ENCODE data around the gene ATXN1.

DNA sequence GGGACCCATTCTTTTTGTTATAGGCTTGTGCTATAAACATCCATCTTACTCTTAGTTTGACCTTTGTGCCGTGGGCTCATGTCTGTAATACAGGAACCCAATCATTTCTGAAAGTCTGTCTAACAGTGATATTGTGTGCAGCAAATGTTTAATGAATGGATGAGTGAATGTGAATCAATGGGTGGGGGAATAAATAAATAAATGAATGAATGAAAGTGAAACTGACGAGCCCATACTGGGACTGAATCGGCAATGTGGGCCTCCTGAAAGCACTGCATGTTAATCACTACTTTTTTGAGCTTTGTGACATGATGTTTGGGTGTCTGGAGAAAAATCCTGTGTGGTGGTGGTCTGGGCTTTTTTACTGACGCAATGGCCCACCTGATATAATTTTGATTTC lies 347.9 kb downstream of the ATXN1 start:
- TF ChIP-seq POLR2A (IDR thresholded peaks at IDR 0.05), result no peak
- TF ChIP-seq, protein P1, sequence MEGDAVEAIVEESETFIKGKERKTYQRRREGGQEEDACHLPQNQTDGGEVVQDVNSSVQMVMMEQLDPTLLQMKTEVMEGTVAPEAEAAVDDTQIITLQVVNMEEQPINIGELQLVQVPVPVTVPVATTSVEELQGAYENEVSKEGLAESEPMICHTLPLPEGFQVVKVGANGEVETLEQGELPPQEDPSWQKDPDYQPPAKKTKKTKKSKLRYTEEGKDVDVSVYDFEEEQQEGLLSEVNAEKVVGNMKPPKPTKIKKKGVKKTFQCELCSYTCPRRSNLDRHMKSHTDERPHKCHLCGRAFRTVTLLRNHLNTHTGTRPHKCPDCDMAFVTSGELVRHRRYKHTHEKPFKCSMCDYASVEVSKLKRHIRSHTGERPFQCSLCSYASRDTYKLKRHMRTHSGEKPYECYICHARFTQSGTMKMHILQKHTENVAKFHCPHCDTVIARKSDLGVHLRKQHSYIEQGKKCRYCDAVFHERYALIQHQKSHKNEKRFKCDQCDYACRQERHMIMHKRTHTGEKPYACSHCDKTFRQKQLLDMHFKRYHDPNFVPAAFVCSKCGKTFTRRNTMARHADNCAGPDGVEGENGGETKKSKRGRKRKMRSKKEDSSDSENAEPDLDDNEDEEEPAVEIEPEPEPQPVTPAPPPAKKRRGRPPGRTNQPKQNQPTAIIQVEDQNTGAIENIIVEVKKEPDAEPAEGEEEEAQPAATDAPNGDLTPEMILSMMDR (IDR thresholded peaks at IDR 0.05), result no peak

Data from lower leg skin (tissue), 3 donors.